HEK293 (cell line): ENCODE results near the gene EME2.

ENCODE experiments used
- CTCF ChIA-PET: fragments of 350-600 bp; formaldehyde crosslinking; extraction: SDS; loops from one replicate; lab custom pipeline; 2021; ENCODE audit warnings: antibody characterized with exemption; lab: Yijun Ruan, JAX
- POLR2A ChIA-PET: fragments of 300-600 bp; formaldehyde crosslinking; extraction: SDS; loops from one replicate; lab custom pipeline; 2020; ENCODE audit warnings: antibody characterized with exemption, inconsistent platforms; lab: Yijun Ruan, JAX
- H3K27ac ChIP-seq: fragments of 200-500 bp; sonication (Bioruptor generic); 2 replicates; pipeline ENCODE4 v1.5.1; 2014; ENCODE audit warnings: low read depth, low read length, control low read depth, inconsistent platforms; ENCODE audit errors: extremely low read depth
- H3K36me3 ChIP-seq, 2 experiments: fragments of 200-500 bp in 1 of 2; sonication (Bioruptor generic) in 1 of 2; 1 replicate in 1 of 2; 2 replicates in 1 of 2; pipeline ENCODE4 v1.5.1; 2014 to 2017; ENCODE audit warnings: inconsistent platforms in 2 of 2, low read length in 2 of 2; ENCODE audit not compliant: control insufficient read depth in 2 of 2, insufficient read depth in 1 of 2
- H3K4me1 ChIP-seq: fragments of 200-500 bp; sonication (Bioruptor generic); 2 replicates; pipeline ENCODE4 v1.5.1; 2014; ENCODE audit warnings: mild to moderate bottlenecking, low read length, inconsistent platforms; ENCODE audit not compliant: control insufficient read depth, insufficient read depth
- H3K4me3 ChIP-seq: 2 replicates; pipeline ENCODE4 v1.5.1; 2011; ENCODE audit warnings: low read depth, mild to moderate bottlenecking, control low read depth, low read length, moderate library complexity
- H3K9me3 ChIP-seq: fragments of 200-500 bp; sonication (Bioruptor generic); 2 replicates; pipeline ENCODE4 v1.5.1; 2014; ENCODE audit warnings: low read depth, low read length, inconsistent platforms; ENCODE audit not compliant: control insufficient read depth, insufficient read depth
- BCL11B ChIP-seq: fragments of 450-650 bp; formaldehyde crosslinking; IDR thresholded peaks from 2 replicates; pipeline ENCODE4 v1.5.1; 2016; ENCODE audit warnings: low read depth, missing biosample characterization, missing genetic modification characterization
- GFI1B ChIP-seq: fragments of 450-650 bp; formaldehyde crosslinking; IDR thresholded peaks from 2 replicates; pipeline ENCODE4 v1.5.1; 2016; ENCODE audit warnings: missing biosample characterization, missing genetic modification characterization
- GLIS2 ChIP-seq: fragments of 450-650 bp; formaldehyde crosslinking; IDR thresholded peaks from 2 replicates; pipeline ENCODE4 v1.5.1; 2016; ENCODE audit warnings: missing biosample characterization, missing genetic modification characterization
- PATZ1 ChIP-seq: fragments of 450-650 bp; formaldehyde crosslinking; IDR thresholded peaks from 2 replicates; pipeline ENCODE4 v1.5.1; 2016; ENCODE audit warnings: missing biosample characterization, missing genetic modification characterization
- PRDM2 ChIP-seq: fragments of 450-650 bp; formaldehyde crosslinking; IDR thresholded peaks from 2 replicates; pipeline ENCODE4 v1.5.1; 2016; ENCODE audit warnings: missing biosample characterization, missing genetic modification characterization, borderline replicate concordance
- SCRT2 ChIP-seq: fragments of 450-650 bp; formaldehyde crosslinking; IDR thresholded peaks from 2 replicates; pipeline ENCODE4 v1.5.1; 2016; ENCODE audit warnings: missing biosample characterization, missing genetic modification characterization
- SP2 ChIP-seq: fragments of 450-650 bp; formaldehyde crosslinking; IDR thresholded peaks from 2 replicates; pipeline ENCODE4 v1.5.1; 2016; ENCODE audit warnings: missing biosample characterization, missing genetic modification characterization
- ZFHX2 ChIP-seq: fragments of 450-650 bp; formaldehyde crosslinking; conservative IDR thresholded peaks from 2 replicates; pipeline ENCODE4 v1.5.1; 2016; ENCODE audit warnings: missing biosample characterization, missing genetic modification characterization
- ZIC2 ChIP-seq: fragments of 450-650 bp; formaldehyde crosslinking; IDR thresholded peaks from 2 replicates; pipeline ENCODE4 v1.5.1; 2016; ENCODE audit warnings: missing biosample characterization, missing genetic modification characterization
- ZNF10 ChIP-seq: fragments of 450-650 bp; formaldehyde crosslinking; IDR thresholded peaks from 2 replicates; pipeline ENCODE4 v1.5.1; 2017; ENCODE audit warnings: missing biosample characterization, missing genetic modification characterization
- ZNF175 ChIP-seq: fragments of 450-650 bp; formaldehyde crosslinking; IDR thresholded peaks from 2 replicates; pipeline ENCODE4 v1.5.1; 2016; ENCODE audit warnings: missing biosample characterization, missing genetic modification characterization
- ZNF600 ChIP-seq: fragments of 450-650 bp; formaldehyde crosslinking; IDR thresholded peaks from 2 replicates; pipeline ENCODE4 v1.5.1; 2016; ENCODE audit warnings: missing biosample characterization, missing genetic modification characterization
- ZNF692 ChIP-seq: fragments of 450-650 bp; formaldehyde crosslinking; IDR thresholded peaks from 2 replicates; pipeline ENCODE4 v1.5.1; 2016; ENCODE audit warnings: missing biosample characterization, missing genetic modification characterization
- ZSCAN23 ChIP-seq: fragments of 450-650 bp; formaldehyde crosslinking; IDR thresholded peaks from 2 replicates; pipeline ENCODE4 v1.5.1; 2016; ENCODE audit warnings: missing biosample characterization, missing genetic modification characterization
- ZSCAN30 ChIP-seq: fragments of 450-650 bp; IDR thresholded peaks from 2 replicates; pipeline ENCODE4 v1.5.1; 2018; ENCODE audit warnings: missing biosample characterization, mild to moderate bottlenecking, missing genetic modification characterization, moderate library complexity
- ZXDB ChIP-seq: fragments of 450-650 bp; formaldehyde crosslinking; IDR thresholded peaks from 2 replicates; pipeline ENCODE4 v1.5.1; 2016; ENCODE audit warnings: missing biosample characterization, missing genetic modification characterization

EME2 gene

GRCh38 chr16:1766701-1767100 lies 5.9 kb upstream of the EME2 start:
- CTCF ChIA-PET: no interaction called here
- Histone ChIP-seq H3K36me3 (peaks cover 0 to 87% of the 10 kb centered on the region in 2 experiments; a peak in 1 of 3 replicates), H3K4me3 (no peak overlapping the region), H3K27ac (no peak overlapping the region)
- POLR2A ChIA-PET: no interaction called here
- TF ChIP-seq ZFHX2: peak; percentile 38
- no peak for TF ChIP-seq GFI1B
- TF ChIP-seq, all 188 proteins: peak for 1
- peaks cover 3% of the 10 kb centered on the region; the same call in 1 of the 2 replicates for H3K4me1 ChIP-seq
- no peaks in the 10 kb centered on the region for H3K9me3 ChIP-seq

GRCh38 chr16:1767116-1767994 lies 5.3 kb upstream of the EME2 start:
- peaks cover 3% of the 10 kb centered on the region; the same call in 1 of the 2 replicates for H3K4me1 ChIP-seq
- TF ChIP-seq BCL11B (peak; percentile 68; the same call in 1 of the 2 replicates), ZNF692 (tag by site-specific recombination) (0 out of 2 replicates have a peak, but pooled peaks have one; percentile 22), ZNF10 (tag by site-specific recombination) (peak; percentile 42; the same call in 1 of the 2 replicates), ZSCAN30 (tag by site-specific recombination) (no peak)
- POLR2A ChIA-PET: interaction anchor here (1.7 to 6.0 kb wide), 2 partner anchors 14 to 61 kb away, joined by 5 to 113 read pairs; partner anchors contain the start of genes MAPK8IP3, NUBP2 and SPSB3
- CTCF ChIA-PET: no interaction called here
- no peak overlapping the region for H3K27ac ChIP-seq
- no peak overlapping the region for H3K4me3 ChIP-seq
- H3K9me3 ChIP-seq: no peaks in the 10 kb centered on the region
- peaks cover 0 to 87% of the 10 kb centered on the region in 2 experiments; a peak in 1 of 3 replicates for H3K36me3 ChIP-seq

- peaks cover 0 to 80% of the 10 kb centered on the region in 2 experiments; a peak in 1 of 3 replicates for H3K36me3 ChIP-seq
- POLR2A ChIA-PET: interaction anchor here (0.5 to 6.0 kb wide), 3 partner anchors 13 to 62 kb away, joined by 3 to 113 read pairs (median 5); partner anchors contain the start of genes MAPK8IP3, NUBP2 and SPSB3
- H3K4me3 ChIP-seq: no peak overlapping the region
- no peak overlapping the region for H3K27ac ChIP-seq
- H3K9me3 ChIP-seq: no peaks in the 10 kb centered on the region
- CTCF ChIA-PET: no interaction called here
- H3K4me1 ChIP-seq: peaks cover 3% of the 10 kb centered on the region; the same call in 1 of the 2 replicates
- TF ChIP-seq ZNF175 (no peak), GLIS2 (0 out of 2 replicates have a peak, but pooled peaks have one; percentile 28), ZNF600 (tag by site-specific recombination) (0 out of 2 replicates have a peak, but pooled peaks have one; percentile 71), SP2 (tag by site-specific recombination) (no peak), PATZ1 (tag by site-specific recombination) (peak; percentile 26; the same call in 1 of the 2 replicates), SCRT2 (no peak), ZIC2 (tag by site-specific recombination) (no peak), PRDM2 (tag by site-specific recombination) (no peak), ZSCAN23 (tag by site-specific recombination) (no peak), ZXDB (no peak)
Observed at GRCh38 chr16:1768061-1768766, 4.4 kb upstream of the EME2 start.
